Measurements from ENCODE around the gene FAM151A.

FAM151A gene

GRCh38 chr1:54577612-54578011 lies 45.7 kb downstream of the FAM151A start:
- H3K4me3 ChIP-seq (ENCODE audit: low read depth, low read length): no peak overlapping the region
- DNase-seq (ENCODE audit: low read depth): no peak
- TF ChIP-seq, protein P1, sequence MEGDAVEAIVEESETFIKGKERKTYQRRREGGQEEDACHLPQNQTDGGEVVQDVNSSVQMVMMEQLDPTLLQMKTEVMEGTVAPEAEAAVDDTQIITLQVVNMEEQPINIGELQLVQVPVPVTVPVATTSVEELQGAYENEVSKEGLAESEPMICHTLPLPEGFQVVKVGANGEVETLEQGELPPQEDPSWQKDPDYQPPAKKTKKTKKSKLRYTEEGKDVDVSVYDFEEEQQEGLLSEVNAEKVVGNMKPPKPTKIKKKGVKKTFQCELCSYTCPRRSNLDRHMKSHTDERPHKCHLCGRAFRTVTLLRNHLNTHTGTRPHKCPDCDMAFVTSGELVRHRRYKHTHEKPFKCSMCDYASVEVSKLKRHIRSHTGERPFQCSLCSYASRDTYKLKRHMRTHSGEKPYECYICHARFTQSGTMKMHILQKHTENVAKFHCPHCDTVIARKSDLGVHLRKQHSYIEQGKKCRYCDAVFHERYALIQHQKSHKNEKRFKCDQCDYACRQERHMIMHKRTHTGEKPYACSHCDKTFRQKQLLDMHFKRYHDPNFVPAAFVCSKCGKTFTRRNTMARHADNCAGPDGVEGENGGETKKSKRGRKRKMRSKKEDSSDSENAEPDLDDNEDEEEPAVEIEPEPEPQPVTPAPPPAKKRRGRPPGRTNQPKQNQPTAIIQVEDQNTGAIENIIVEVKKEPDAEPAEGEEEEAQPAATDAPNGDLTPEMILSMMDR (IDR thresholded peaks at IDR 0.05; ENCODE audit: low read depth, low read length, missing control alignments): no peak

- no peak for DNase-seq (ENCODE audit: low read depth)
- no peak overlapping the region for H3K4me3 ChIP-seq (ENCODE audit: low read depth, low read length)
- TF ChIP-seq, protein P1 (IDR thresholded peaks at IDR 0.05; ENCODE audit: low read depth, low read length, missing control alignments): no peak
Measured at GRCh38 chr1:54575605-54576290, 47.6 kb downstream of the FAM151A start.

DNA sequence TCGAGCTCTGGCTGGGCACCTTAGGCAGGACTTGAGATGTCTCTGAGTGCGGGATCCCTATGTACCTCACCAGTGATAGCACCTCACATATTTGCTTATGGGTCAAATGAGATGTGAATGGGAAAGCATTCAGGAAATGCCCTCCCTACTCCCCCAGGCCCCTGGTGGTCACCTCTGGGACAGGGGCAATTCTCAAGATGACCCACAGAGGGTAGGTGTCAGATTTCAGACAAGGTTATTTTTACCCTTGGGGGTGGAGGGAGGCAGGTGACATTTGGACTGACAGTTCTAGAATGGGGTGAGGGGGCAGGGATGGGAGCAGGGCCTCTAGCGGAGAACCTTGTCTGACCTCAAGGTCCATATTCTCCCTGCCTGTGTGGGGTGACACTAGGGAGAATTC lies 48.2 kb downstream of the FAM151A start:
- no peak overlapping the region for H3K4me3 ChIP-seq (ENCODE audit: low read depth, low read length)
- no peak for DNase-seq (ENCODE audit: low read depth)
- TF ChIP-seq, protein P1 (IDR thresholded peaks at IDR 0.05; ENCODE audit: low read depth, low read length, missing control alignments): no peak

DNA sequence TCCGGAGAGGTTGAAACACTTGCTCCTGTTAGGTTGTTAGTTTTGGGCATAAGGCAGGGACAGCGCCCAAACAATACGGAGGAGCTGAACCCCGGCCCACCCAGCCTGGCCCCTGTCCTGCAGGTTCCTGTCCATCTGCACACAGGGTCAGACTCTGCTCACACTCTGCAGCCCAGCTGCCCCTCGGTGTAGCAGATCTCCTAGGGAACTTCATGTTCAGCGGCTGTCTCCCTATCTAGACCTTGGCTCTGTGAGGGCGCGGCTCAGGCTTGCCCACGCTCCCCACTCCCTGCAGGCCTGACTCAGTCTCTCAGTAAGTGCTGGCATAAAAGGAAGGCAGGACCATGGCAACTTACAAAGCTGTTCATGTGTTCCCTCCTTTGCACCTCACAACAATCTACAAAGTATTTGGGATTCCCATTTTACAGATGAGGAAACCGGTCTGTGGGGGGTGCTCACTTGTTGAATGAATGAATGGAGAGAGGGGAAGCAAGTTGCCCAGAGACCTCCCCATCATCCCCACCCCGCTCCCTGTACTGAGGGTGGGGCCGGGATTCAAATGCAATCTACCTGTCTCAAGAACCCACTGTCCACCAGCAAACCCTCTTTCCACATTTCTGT lies 49.1 kb downstream of the FAM151A start:
- DNase-seq (ENCODE audit: low read depth): no peak
- TF ChIP-seq, protein P1 (IDR thresholded peaks at IDR 0.05; ENCODE audit: low read depth, low read length, missing control alignments): no peak
- no peak overlapping the region for H3K4me3 ChIP-seq (ENCODE audit: low read depth, low read length)

DNA sequence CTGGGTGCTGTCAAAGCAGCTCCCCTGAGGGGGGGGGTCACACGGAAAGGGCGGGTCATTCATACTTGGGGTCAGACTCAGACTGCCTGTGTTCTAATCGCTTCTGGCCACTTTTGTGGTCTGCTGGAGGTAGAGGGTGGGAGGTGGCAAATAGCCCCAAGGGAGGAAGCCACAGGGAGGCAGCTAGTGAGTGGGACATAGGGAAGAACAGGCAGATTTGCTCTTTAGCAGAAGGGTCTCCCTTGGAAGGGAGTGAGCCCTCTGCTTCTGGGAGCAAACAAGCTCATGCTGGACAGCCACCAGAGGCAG lies 50.8 kb downstream of the FAM151A start:
- TF ChIP-seq, protein P1 (IDR thresholded peaks at IDR 0.05; ENCODE audit: low read depth, low read length, missing control alignments): no peak
- no peak for DNase-seq (ENCODE audit: low read depth)
- H3K4me3 ChIP-seq (ENCODE audit: low read depth, low read length): no peak overlapping the region

GRCh38 chr1:54571803-54572541 lies 51.4 kb downstream of the FAM151A start:
- TF ChIP-seq, protein P1 (IDR thresholded peaks at IDR 0.05; ENCODE audit: low read depth, low read length, missing control alignments): no peak
- H3K4me3 ChIP-seq (ENCODE audit: low read depth, low read length): no peak overlapping the region
- no peak for DNase-seq (ENCODE audit: low read depth)
